ENCODE measurements around the gene POU2F2. TPM values are rescaled to one million over a fixed set of nuclear protein-coding genes. Genes with fewer than 3 reads are reported as not detected.

The POU2F2 gene
- total RNA-seq, 1 donor, result 0.18 TPM

DNA sequence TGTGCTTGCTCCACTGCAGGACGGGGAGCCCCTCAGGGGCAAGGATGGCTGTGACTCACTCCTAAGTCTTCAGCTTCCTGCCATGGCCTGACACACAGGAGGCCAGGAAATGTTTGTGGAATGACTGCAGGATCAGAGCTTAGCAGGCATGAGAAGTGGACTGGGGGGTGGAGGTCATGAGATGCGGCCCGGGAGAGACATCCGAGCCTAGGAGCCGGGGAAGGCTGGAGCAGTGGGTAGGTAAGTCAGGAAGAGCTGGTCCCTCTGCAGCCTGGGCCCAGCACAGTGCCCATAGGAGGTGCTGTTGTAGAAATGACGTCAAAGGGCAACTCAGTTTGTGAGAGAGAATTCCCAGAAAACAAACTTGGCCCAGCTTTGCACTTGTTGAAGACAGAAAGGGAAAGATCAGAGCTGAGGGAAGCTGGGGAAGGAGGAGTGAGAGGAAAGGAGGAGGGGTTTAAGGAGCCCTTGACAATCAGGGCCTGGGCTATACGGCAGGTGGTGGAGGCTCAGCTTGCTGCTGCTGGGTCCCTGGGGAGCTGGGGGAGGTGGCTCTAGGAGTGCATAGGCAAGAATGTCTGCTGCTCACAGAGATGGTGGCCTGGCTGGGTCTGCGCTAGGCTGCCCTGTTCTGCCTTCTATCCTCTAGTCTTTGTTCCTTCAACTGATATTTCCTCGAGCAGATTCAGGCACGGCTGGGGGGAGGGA lies 18.5 kb downstream of the POU2F2 start:
- TF ChIP-seq, protein P1, sequence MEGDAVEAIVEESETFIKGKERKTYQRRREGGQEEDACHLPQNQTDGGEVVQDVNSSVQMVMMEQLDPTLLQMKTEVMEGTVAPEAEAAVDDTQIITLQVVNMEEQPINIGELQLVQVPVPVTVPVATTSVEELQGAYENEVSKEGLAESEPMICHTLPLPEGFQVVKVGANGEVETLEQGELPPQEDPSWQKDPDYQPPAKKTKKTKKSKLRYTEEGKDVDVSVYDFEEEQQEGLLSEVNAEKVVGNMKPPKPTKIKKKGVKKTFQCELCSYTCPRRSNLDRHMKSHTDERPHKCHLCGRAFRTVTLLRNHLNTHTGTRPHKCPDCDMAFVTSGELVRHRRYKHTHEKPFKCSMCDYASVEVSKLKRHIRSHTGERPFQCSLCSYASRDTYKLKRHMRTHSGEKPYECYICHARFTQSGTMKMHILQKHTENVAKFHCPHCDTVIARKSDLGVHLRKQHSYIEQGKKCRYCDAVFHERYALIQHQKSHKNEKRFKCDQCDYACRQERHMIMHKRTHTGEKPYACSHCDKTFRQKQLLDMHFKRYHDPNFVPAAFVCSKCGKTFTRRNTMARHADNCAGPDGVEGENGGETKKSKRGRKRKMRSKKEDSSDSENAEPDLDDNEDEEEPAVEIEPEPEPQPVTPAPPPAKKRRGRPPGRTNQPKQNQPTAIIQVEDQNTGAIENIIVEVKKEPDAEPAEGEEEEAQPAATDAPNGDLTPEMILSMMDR (IDR thresholded peaks at IDR 0.05; ENCODE audit: insufficient read depth, low read length), result no peak
- peak overlapping the region; percentile 14 for H3K4me3 ChIP-seq (ENCODE audit: low read depth, low read length)

DNA sequence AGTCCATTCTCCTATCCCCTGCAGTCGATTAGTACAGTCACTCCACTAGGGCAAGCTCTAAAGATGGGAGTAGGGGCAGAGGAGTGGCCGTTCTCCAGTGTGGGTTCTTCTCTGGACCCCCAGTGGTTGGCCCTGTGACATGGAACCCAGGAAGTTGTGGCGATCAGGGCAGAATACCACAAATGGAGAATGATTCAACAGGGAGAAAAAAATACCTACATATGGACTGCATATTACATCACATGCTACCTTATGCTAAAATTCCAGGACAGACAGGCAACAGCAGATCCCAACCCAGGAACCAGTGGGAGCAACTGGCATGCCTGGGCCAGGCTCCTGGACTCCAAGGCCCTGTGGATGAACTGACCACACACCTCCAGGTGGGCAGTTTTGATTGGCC lies 20.4 kb downstream of the POU2F2 start:
- TF ChIP-seq, protein P1 (IDR thresholded peaks at IDR 0.05; ENCODE audit: insufficient read depth, low read length), result no peak
- DNase-seq (ENCODE audit: low read depth), result peak; percentile 57
- no peak overlapping the region for H3K4me3 ChIP-seq (ENCODE audit: low read depth, low read length)

More for the DNA sequence above, 18.5 kb downstream of the POU2F2 start:
- peak; percentile 94 for DNase-seq (ENCODE audit: low read depth)

DNA sequence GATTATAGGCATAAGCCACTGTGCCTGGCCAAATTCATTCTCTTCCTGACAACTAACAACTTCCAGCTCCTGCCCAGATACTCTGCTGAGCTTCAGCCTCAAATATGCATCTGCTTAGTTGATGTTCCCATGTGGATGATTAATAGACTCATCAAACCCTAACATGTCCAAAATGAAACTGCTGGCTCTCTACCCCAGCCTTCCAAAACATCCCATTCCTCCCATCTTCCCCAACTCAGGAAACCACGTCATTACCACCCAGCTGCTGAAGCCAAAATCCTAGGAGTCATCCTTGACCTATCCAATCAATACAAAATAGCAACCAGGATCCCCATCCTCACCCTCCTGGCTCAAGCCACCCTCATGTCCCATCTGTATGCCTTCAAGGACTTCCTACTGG lies 20.9 kb downstream of the POU2F2 start:
- H3K4me3 ChIP-seq (ENCODE audit: low read depth, low read length), result no peak overlapping the region
- TF ChIP-seq, protein P1 (IDR thresholded peaks at IDR 0.05; ENCODE audit: insufficient read depth, low read length), result no peak
- peak; percentile 90 for DNase-seq (ENCODE audit: low read depth)

DNA sequence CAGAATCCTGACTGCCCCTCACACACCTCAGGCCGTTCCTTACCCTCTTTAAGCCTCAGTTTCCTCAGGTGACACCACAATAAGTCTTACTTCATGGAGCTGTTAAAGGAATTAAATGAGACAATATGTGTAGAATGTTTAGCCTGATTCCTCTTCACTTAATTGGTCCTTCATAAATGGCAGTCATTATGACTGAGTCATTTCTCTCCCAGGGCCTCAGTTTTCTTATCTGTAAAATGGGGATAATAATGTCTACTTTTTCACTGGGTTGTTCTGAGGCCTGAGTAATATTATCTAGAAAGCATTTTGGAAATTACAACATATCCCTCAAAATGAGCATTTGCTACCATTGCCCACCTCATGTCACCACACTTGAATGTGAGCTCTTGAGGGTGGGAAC lies 21.6 kb downstream of the POU2F2 start:
- DNase-seq (ENCODE audit: low read depth), result no peak
- TF ChIP-seq, protein P1 (IDR thresholded peaks at IDR 0.05; ENCODE audit: insufficient read depth, low read length), result no peak
- H3K4me3 ChIP-seq (ENCODE audit: low read depth, low read length), result no peak overlapping the region

DNA sequence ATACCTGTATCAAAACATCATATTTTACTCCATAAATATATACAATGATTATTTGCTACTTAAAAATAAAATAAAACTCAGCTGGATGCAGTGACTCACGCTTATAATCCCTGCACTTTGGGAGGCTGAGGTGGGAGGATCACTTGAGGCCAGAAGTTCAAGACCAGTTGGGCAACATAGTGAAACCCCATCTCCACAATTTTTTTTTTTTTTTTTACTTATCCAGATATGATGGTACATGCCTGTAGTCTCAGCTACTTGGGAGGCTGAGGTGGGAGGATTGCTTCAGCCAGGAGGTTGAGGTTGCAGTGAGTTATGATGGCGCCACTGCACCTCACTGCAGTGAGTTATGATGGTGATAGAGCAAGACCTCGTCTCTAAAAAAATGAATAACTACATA lies 22.4 kb downstream of the POU2F2 start:
- TF ChIP-seq, protein P1 (IDR thresholded peaks at IDR 0.05; ENCODE audit: insufficient read depth, low read length), result no peak
- no peak overlapping the region for H3K4me3 ChIP-seq (ENCODE audit: low read depth, low read length)

DNA sequence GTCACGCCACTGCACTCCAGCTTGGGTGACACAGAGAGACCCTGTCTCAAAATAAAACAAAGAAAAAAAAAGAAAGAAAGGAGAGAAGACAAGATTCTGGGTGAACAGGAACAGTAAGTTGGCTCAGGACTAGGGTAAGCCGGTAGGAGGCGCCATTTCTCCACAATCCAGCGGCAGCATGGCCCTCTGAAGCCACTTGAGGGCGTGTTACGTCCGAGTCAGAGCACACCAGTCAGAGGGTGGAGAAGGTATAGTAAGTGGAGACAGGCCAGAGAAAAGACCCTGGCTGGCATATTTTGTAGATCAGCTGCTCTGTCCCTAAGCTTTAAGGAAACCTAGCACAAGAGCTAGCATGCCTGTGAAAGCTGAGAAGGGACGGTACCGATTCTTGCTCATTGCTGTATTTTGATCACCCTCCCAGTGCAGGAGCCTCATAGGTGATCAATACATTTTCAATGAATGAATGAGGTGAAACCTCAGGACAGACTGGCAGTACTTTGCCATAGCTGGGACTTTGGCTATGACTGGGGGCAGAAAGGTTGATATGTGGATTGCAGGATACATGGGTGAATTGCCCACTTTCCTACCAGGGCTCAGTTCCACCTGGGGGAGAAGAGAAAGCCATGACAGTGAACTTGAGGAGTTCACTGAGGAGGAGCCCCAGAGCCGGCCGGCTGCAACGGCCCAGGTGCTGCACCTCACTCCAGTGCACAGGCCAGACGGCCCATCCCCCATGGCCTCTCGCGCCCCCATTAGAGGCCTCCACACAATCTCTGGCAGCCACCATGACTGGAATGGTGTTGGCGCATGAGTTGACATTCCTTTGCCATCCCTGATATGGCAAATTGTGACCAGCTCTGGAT lies 23.5 kb downstream of the POU2F2 start:
- H3K4me3 ChIP-seq (ENCODE audit: low read depth, low read length), result no peak overlapping the region
- TF ChIP-seq, protein P1 (IDR thresholded peaks at IDR 0.05; ENCODE audit: insufficient read depth, low read length), result peak; percentile 100
- DNase-seq (ENCODE audit: low read depth), result peak; percentile 93

More for the DNA sequence above, 22.4 kb downstream of the POU2F2 start:
- DNase-seq (ENCODE audit: low read depth), result no peak
